Testis (tissue), 3 donors: ENCODE results near the gene MYO1E. TPM values are rescaled to one million over a fixed set of nuclear protein-coding genes. Genes with fewer than 3 reads are reported as not detected.
"Not testable (repeated sequence)": the region's sequence is repeated elsewhere in the genome, so short reads cannot be mapped to it uniquely, and the experiment has no call there.

Experiments used
- DNase-seq: peaks from one replicate; pipeline ENCODE4 v3.0.0-alpha.2; 2019
- H3K27ac ChIP-seq, 2 donors: fragments of 200-600 bp; sonication (generic); one replicate each; pipeline ENCODE4 v1.5.1; 2019
- H3K27me3 ChIP-seq: fragments of 200-600 bp; sonication (generic); one replicate; pipeline ENCODE4 v1.5.1; 2019
- H3K36me3 ChIP-seq: fragments of 200-600 bp; sonication (generic); one replicate; pipeline ENCODE4 v1.5.1; 2017; ENCODE audit warnings: low read depth; ENCODE audit errors: missing control alignments
- H3K4me1 ChIP-seq: fragments of 200-600 bp; sonication (generic); one replicate; pipeline ENCODE4 v1.5.1; 2019
- H3K4me3 ChIP-seq, 2 donors: fragments of 200-600 bp; sonication (generic); one replicate each; pipeline ENCODE4 v1.5.1; 2017 to 2019
- H3K9me3 ChIP-seq: fragments of 200-600 bp; sonication (generic); one replicate; pipeline ENCODE4 v1.5.1; 2017
- POLR2A ChIP-seq: fragments of 450-650 bp; IDR thresholded peaks from one replicate; pipeline ENCODE4 v1.6.1; 2017; ENCODE audit warnings: antibody characterized with exemption, mild to moderate bottlenecking, moderate library complexity
- WGBS, 2 donors: methylation state at CpG; one replicate each; pipeline ENCODE4 v1.1.5; 2018; 5-methylcytosine and 5-hydroxymethylcytosine counted together
- intact Hi-C: fragments of 100-400 bp; cut with DNase I; formaldehyde crosslinking; loops from one replicate; pipeline ENCODE4 v1.15.1; 2023; ENCODE audit warnings: low total_unique reads
- polyA plus RNA-seq: library from polyadenylated mRNA; stranded (reverse); fragments of 350-450 nt; fragmentation: Illumina TruSeq; extraction: RNeasy Lipid Tissue Mini Kit (QIAGEN cat#74804); gene quantifications from one replicate; pipeline ENCODE4 v1.2.3, GENCODE V29; 2014; ENCODE audit warnings: low read depth, low replicate concordance; ENCODE audit not compliant: insufficient read depth
- total RNA-seq, 2 donors: library from RNA; depleted of rRNA; stranded (reverse); fragments of >200 nt; gene quantifications; one replicate each; pipeline ENCODE4 v1.2.3, GENCODE V29; 2016
- TF ChIP-seq, protein P1 (sequence below), 3 experiments: fragments of 450-650 bp in 2 of 3; fragments of 200-600 bp in 1 of 3; sonication (generic) in 1 of 3; IDR thresholded peaks; one replicate each; pipeline ENCODE4 v1.5.1; 2016 to 2019; ENCODE audit warnings: antibody characterized with exemption in 3 of 3, mild to moderate bottlenecking in 2 of 3, moderate library complexity in 1 of 3

MYO1E gene
- total and polyA plus RNA-seq, 3 donors from 2014 or later, result 14.3 to 23.4 (median 22.5) TPM

- TF ChIP-seq POLR2A, result no peak
- TF ChIP-seq, protein P1, sequence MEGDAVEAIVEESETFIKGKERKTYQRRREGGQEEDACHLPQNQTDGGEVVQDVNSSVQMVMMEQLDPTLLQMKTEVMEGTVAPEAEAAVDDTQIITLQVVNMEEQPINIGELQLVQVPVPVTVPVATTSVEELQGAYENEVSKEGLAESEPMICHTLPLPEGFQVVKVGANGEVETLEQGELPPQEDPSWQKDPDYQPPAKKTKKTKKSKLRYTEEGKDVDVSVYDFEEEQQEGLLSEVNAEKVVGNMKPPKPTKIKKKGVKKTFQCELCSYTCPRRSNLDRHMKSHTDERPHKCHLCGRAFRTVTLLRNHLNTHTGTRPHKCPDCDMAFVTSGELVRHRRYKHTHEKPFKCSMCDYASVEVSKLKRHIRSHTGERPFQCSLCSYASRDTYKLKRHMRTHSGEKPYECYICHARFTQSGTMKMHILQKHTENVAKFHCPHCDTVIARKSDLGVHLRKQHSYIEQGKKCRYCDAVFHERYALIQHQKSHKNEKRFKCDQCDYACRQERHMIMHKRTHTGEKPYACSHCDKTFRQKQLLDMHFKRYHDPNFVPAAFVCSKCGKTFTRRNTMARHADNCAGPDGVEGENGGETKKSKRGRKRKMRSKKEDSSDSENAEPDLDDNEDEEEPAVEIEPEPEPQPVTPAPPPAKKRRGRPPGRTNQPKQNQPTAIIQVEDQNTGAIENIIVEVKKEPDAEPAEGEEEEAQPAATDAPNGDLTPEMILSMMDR (IDR thresholded peaks at IDR 0.05), result no peak
- no peaks in the 10 kb centered on the region for H3K9me3 ChIP-seq
- WGBS, 2 donors, result 73 to 75% methylated on average over 7 of the region's 7 CpGs
Observed at GRCh38 chr15:59405079-59405478, 32.4 kb upstream of the MYO1E start.

GRCh38 chr15:59401824-59402569 is 29.3 kb upstream of the MYO1E start:
- 76 to 79% methylated on average over 15 of the region's 15 CpGs for WGBS, 2 donors
- no peaks in the 10 kb centered on the region for H3K36me3 ChIP-seq
- H3K27me3 ChIP-seq, result no peaks in the 10 kb centered on the region
- no peak overlapping the region for H3K27ac ChIP-seq
- no peak for TF ChIP-seq POLR2A
- TF ChIP-seq, protein P1 (IDR thresholded peaks at IDR 0.05), result no peak
- intact Hi-C loops, result no loop called here
- DNase-seq, result no peak
- no peaks in the 10 kb centered on the region for H3K9me3 ChIP-seq
- no peak overlapping the region for H3K4me3 ChIP-seq
- no peaks in the 10 kb centered on the region for H3K4me1 ChIP-seq

More at GRCh38 chr15:59405079-59405478, 32.4 kb upstream of the MYO1E start:
- Histone ChIP-seq H3K4me1 (no peaks in the 10 kb centered on the region), H3K4me3 (no peak overlapping the region), H3K27me3 (no peaks in the 10 kb centered on the region), H3K36me3 (no peaks in the 10 kb centered on the region), H3K27ac (no peak overlapping the region)
- DNase-seq, result no peak
- intact Hi-C loops, result no loop called here

DNA sequence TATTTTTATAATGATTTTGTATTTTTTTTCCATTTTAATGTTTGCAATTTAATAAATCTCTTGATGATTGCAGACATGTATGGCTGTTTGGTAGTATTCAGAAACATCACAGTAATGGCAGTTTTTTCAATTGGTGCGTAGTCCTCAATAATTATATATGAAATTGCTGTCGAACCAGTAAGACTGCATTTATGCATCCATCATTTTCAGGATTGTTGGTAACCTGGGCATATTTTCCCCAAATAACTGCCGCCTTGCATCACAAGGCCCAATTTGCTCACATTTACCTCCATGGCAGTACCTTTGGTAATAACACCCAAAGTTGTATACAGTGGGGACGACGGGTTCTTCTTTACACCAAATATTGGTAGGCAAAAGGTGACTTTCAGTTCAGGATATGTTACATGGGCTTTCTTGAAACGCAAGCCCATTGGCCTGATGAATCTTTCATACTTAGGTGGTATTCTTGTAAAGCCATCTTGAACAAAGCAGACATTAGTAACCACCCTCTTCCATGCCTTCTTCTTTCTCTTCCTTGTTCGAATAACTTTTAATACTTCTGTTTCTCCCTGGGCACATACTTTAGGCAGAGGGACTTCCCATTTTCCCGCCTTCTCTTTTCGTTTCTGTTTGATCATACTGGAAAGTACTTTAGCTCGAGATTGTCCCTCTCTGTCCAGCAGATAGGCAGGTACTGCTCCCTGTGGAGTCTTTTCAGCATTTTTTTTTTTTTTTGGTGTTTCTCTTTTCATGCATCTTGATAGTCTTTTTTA is 28.6 kb upstream of the MYO1E start:
- H3K36me3 ChIP-seq, H3K4me3 ChIP-seq, H3K27ac ChIP-seq, DNase-seq, H3K4me1 ChIP-seq, intact Hi-C loops, H3K27me3 ChIP-seq, H3K9me3 ChIP-seq: not testable (repeated sequence)
- WGBS, 2 donors, result 89 to 91% methylated on average over 10 of the region's 10 CpGs

GRCh38 chr15:59400103-59400813 is 27.6 kb upstream of the MYO1E start:
- 63 to 82% methylated on average over 13 of the region's 13 CpGs for WGBS, 2 donors
- no peak for DNase-seq
- Histone ChIP-seq H3K4me1 (no peaks in the 10 kb centered on the region), H3K27me3 (no peaks in the 10 kb centered on the region), H3K27ac (no peak overlapping the region), H3K4me3 (no peak overlapping the region), H3K36me3 (no peaks in the 10 kb centered on the region), H3K9me3 (no peaks in the 10 kb centered on the region)
- intact Hi-C loops, result no loop called here
- no peak for TF ChIP-seq POLR2A
- TF ChIP-seq, protein P1 (IDR thresholded peaks at IDR 0.05), result no peak
